ENCODE data around the gene POLD4.
A peak's percentile ranks its signal among the peaks of the same experiment; 100 is the strongest.
"Not testable (repeated sequence)": the region's sequence is repeated elsewhere in the genome, so short reads cannot be mapped to it uniquely, and the experiment has no call there.

The POLD4 gene

GRCh38 chr11:67351275-67352005 is 1.9 kb downstream of the POLD4 start:
- DNase-seq = no peak

- DNase-seq = no peak
These were observed 3.3 kb downstream of the POLD4 start for GRCh38 chr11:67349928-67350465.

DNA sequence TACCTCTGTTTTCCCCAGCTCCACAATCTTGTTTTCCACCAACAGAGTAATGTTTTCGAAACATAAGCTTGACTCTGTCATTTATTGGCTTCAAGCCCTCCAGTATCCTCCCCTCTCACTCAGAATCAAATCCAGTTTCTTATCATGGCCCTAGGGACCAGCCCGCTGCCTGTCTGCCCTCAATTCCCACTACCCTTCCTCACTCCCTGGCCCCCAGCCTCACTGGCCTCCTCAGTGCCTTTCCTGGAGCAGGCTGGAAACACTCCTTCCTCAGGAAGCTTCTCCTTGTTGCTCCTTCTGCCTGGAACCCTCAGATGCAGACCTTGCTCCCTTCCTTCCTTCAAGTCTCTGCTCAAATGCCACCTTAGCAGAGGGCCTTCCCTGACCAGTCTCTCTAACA is 3.9 kb downstream of the POLD4 start:
- DNase-seq = no peak

DNA sequence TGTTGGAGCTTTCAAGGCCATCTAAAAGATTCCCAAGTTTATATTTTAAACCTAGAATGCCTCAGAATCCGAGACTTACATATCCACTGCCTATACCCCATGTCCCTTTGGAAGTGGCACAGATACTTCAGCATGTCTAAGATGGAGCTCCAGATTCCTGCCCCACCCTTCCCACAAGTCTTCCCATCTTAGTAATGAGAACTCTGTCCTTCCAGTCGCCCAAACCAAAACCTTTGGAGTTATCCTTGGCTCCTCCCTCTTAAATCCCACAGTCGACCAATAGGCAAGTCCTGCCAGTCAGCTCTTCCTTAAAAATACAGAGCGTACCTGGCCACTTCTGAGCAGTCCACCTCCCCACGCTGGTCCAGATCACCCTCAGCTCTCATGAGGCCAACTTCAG is 4.3 kb downstream of the POLD4 start:
- no peak for DNase-seq

GRCh38 chr11:67347964-67348749 is 5.2 kb downstream of the POLD4 start:
- DNase-seq = no peak

- no peak for DNase-seq
These were observed 7.2 kb downstream of the POLD4 start for GRCh38 chr11:67345920-67346819.

DNA sequence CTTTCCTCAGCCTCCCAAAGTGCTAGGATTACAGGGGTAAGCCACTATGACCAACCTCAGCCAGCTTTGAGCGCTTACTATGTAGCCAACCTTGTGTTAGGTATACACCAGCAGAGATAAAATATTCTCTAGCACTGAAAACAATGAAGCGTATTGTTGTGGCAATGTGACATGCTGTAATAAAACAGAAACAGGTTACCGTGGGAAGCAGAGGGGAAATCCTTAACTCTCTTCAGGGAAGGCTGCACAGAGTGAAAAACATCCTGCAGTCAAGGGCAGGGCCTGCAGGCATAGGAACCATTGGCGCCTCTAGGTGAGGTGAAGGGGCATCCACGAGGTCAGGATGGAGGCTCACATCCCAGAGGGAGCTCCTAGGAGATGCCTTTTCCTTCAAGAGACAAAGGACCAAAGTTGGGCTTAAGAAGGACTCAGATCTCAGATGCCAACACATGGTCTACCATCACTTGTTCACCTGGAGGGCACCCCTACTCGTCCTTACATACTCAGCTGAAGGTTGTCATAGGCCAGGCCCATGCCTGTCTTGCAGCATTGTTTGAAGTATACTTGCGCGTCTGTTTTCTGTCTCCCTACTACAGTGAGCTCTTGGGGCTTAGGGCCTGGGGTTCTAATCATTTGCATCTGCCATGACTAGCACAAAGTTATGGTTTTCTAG is 8.0 kb downstream of the POLD4 start:
- DNase-seq = no peak

DNA sequence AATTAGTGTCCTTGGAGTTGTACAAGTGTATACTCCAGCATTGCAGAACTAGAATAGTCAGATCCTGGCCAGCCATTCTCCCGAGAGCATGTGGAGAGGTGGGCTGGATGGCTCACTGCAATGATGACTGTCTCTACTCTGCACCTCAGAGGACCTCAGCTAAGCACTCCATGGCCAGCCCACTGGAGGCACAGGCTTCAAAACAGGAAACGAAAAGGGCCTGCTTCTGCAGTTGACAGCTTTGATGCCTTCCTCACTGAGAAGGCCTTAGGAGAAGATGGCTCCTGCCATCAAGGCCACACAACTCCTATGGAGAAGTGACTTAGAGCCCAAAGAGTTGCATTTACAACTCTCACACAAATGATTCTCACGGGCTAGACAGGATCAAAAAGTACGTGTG is 9.1 kb downstream of the POLD4 start:
- DNase-seq = no peak

DNA sequence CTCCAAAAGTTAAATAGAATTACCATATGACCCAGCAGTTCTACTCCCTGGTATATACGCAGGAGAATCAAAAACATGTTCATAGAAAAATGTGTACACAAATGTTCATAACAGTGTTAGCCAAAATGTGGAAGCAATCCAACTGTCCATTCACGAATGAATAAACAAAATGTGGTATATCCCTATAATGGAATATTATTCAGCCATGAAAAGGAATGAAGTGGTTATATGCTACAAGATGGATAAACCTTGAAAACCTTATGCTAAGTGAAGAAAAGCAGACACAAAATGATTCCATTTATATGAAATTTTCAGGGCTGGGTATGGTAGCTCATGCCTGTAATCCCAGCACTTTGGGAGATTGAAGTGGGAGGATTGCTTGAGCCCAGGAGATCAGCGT is 16.1 kb downstream of the POLD4 start:
- no peak for DNase-seq

GRCh38 chr11:67332081-67332691 is 21.2 kb downstream of the POLD4 start:
- DNase-seq = no peak

DNA sequence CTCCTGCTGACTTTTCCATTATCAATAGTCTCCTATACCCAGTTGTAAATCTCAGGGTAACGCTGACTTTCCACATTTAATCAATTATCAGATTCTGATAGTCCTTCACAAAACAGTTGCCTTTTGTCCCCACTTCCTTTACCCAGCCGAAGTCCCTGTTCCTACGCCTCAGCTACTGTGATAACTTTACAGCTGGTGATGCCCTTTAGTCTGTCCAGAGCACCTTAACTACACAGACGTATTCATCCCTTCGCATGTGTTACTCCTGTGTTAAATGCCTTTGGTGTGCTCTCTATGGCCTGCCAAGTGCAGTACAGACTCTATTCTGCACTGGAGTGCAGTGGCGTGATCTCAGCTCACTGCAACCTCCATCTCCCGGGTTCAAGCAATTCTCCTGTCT is 29.8 kb downstream of the POLD4 start:
- DNase-seq = no peak

DNA sequence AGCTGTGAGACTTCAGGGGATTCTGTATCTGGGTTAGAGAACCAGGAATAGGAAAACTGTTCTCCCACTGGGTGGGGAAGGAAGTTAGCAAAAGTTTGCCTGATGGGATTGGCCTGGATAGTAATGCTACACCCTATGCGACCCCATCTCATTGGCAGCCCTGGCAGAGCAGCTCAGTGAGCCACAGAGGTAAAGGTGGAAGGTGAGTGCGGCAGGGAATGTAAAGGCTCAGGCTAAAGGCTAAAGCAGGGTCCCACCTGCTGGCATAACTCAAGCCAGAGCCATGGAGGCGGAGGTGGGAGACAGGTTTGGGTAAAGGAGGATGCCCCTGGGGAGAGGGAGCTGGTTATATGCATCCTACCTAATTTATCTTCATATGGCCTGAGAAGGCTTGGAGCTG is 31.3 kb downstream of the POLD4 start:
- DNase-seq = no peak

GRCh38 chr11:67321313-67321871 is 32.0 kb downstream of the POLD4 start:
- no peak for DNase-seq

GRCh38 chr11:67320691-67321090 is 32.7 kb downstream of the POLD4 start:
- no peak for DNase-seq

- DNase-seq = no peak
These were observed 33.3 kb downstream of the POLD4 start for GRCh38 chr11:67320011-67320410.

DNA sequence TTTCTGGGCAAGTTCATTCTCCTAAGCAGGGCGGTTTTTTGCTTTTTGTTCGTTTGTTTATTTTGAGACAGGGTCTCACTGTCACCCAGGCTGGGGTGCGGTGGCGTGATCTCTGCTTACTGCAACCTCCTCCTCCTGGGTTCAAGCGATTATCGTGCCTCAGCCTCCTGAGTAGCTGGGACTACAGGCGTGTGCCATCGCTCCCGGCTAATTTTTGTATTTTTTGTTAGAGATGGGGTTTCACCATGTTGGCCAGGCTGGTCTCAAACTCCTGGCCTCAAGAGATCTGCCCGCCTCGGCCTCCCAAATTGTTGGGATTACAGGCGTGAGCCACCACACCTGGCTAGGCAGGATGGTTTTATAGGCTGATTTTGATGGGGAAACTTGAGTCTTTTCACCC is 34.5 kb downstream of the POLD4 start:
- not testable (repeated sequence) for DNase-seq

- DNase-seq = no peak
These were observed 35.3 kb downstream of the POLD4 start for GRCh38 chr11:67317888-67318555.

GRCh38 chr11:67317205-67317887 is 36.0 kb downstream of the POLD4 start:
- DNase-seq = peak; percentile 94

DNA sequence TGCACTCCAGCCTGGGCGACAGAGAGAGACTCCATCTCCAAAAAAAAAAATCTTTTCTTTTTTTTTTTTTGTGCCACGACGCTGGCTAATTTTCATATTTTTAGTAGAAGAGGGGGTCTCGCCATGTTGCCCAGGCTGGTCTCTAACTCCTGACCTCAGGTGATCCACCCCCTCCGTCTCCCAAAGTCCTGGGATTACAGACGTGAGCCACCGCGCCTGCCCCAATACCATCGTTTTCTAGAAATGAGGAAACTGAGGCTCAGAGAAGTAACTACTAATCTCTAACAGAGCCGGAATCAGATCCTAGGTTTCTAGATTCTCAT is 36.5 kb downstream of the POLD4 start:
- no peak for DNase-seq

- DNase-seq = no peak
These were observed 37.9 kb downstream of the POLD4 start for GRCh38 chr11:67315325-67315909.

Measured in GOT3 (cell line).